ENCODE measurements around the gene ATG5. TPM values are rescaled to one million over a fixed set of nuclear protein-coding genes. Genes with fewer than 3 reads are reported as not detected.

The ATG5 gene
- total and polyA plus RNA-seq, 9 of the 15 experiments (the other 6 are each of a cell fraction or from before 2014, with no cell fraction given), result 29.0 to 80.0 (median 53.2) TPM

DNA sequence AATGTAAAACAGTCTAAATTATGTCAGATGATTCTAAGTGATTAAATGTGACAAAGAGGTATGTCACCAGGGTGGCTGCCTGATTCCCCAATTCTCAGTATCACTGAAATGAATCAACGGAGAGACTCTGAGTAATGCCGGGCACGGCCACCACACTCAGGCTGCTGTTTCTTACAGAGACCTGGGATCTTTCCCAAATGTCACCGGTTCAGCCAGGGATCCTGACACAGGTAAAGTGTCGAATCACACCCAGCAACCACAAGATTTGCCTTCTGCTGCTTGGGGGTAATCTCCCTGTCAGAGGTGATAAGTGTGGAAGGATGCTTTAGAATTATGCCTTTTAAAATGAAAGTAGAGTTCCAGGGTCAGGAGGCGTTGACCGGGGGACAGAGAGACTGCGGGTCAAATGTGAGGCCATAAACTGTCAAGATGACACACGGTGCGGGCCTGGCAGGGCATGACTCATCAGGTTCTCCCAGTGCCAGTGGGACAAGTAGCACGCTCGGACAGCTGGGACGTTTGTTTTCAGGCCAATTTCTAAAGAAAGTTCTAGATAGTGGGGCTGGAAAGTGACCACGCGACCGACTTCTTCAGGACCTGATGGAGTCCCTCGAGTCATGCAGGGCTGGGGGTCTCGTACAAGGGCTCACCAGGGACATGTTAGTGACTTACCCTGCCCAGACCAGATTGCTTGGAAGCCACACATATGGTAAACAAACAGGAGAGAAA, 190.5 kb downstream of the ATG5 start (continued):
- TF ChIP-seq, protein P1, sequence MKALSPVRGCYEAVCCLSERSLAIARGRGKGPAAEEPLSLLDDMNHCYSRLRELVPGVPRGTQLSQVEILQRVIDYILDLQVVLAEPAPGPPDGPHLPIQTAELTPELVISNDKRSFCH (CRISPR knock-in tag; IDR thresholded peaks at IDR 0.05), result no peak
- TF ChIP-seq, protein P1 (tag; IDR thresholded peaks at IDR 0.05), result peak; percentile 40; the same call in 1 of the 2 replicates
- TF ChIP-seq ZNF699 (CRISPR knock-in tag; IDR thresholded peaks at IDR 0.05; ENCODE audit: insufficient replicate concordance) (no peak), THRAP3 (IDR thresholded peaks at IDR 0.05; ENCODE audit: borderline replicate concordance) (no peak), DACH1 (IDR thresholded peaks at IDR 0.05; ENCODE audit: partially characterized antibody) (peak; percentile 49), NR2F6 (CRISPR knock-in tag; IDR thresholded peaks at IDR 0.05) (no peak), BCL6 (CRISPR knock-in tag; IDR thresholded peaks at IDR 0.05) (no peak), MAFF (IDR thresholded peaks at IDR 0.05; ENCODE audit: low read length) (peak; percentile 58), EP300 (IDR thresholded peaks at IDR 0.05; ENCODE audit: low read length) (peak; percentile 63), SRSF9 (IDR thresholded peaks at IDR 0.05; ENCODE audit: borderline replicate concordance, low read depth, low read length) (no peak), ZNF212 (CRISPR knock-in tag; IDR thresholded peaks at IDR 0.05) (no peak), SMARCA5 (IDR thresholded peaks at IDR 0.05) (no peak), MTA3 (IDR thresholded peaks at IDR 0.05; ENCODE audit: borderline replicate concordance) (0 out of 2 replicates have a peak, but pooled peaks have one; percentile 41), TAL1 (IDR thresholded peaks at IDR 0.05) (0 out of 2 replicates have a peak, but pooled peaks have one; percentile 17), TAF9B (IDR thresholded peaks at IDR 0.05; ENCODE audit: partially characterized antibody) (no peak), FOS (IDR thresholded peaks at IDR 0.05; ENCODE audit: extremely low read depth, insufficient read length) (peak; percentile 54), MYNN (IDR thresholded peaks at IDR 0.05) (peak; percentile 69; the same call in 1 of the 2 replicates), MYNN (CRISPR knock-in tag; IDR thresholded peaks at IDR 0.05) (no peak), ETV5 (CRISPR knock-in tag; IDR thresholded peaks at IDR 0.05; ENCODE audit: low read depth) (no peak), TEAD2 (tag; IDR thresholded peaks at IDR 0.05) (no peak)
- TF ChIP-seq, protein P2, sequence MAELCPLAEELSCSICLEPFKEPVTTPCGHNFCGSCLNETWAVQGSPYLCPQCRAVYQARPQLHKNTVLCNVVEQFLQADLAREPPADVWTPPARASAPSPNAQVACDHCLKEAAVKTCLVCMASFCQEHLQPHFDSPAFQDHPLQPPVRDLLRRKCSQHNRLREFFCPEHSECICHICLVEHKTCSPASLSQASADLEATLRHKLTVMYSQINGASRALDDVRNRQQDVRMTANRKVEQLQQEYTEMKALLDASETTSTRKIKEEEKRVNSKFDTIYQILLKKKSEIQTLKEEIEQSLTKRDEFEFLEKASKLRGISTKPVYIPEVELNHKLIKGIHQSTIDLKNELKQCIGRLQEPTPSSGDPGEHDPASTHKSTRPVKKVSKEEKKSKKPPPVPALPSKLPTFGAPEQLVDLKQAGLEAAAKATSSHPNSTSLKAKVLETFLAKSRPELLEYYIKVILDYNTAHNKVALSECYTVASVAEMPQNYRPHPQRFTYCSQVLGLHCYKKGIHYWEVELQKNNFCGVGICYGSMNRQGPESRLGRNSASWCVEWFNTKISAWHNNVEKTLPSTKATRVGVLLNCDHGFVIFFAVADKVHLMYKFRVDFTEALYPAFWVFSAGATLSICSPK (IDR thresholded peaks at IDR 0.05; ENCODE audit: borderline replicate concordance), result no peak
- TF ChIP-seq, protein P3, sequence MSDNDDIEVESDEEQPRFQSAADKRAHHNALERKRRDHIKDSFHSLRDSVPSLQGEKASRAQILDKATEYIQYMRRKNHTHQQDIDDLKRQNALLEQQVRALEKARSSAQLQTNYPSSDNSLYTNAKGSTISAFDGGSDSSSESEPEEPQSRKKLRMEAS (CRISPR knock-in tag; IDR thresholded peaks at IDR 0.05), result peak; percentile 65
- TF ChIP-seq, protein P4, sequence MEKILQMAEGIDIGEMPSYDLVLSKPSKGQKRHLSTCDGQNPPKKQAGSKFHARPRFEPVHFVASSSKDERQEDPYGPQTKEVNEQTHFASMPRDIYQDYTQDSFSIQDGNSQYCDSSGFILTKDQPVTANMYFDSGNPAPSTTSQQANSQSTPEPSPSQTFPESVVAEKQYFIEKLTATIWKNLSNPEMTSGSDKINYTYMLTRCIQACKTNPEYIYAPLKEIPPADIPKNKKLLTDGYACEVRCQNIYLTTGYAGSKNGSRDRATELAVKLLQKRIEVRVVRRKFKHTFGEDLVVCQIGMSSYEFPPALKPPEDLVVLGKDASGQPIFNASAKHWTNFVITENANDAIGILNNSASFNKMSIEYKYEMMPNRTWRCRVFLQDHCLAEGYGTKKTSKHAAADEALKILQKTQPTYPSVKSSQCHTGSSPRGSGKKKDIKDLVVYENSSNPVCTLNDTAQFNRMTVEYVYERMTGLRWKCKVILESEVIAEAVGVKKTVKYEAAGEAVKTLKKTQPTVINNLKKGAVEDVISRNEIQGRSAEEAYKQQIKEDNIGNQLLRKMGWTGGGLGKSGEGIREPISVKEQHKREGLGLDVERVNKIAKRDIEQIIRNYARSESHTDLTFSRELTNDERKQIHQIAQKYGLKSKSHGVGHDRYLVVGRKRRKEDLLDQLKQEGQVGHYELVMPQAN (IDR thresholded peaks at IDR 0.05; ENCODE audit: borderline replicate concordance), result no peak
- TF ChIP-seq, protein P5, sequence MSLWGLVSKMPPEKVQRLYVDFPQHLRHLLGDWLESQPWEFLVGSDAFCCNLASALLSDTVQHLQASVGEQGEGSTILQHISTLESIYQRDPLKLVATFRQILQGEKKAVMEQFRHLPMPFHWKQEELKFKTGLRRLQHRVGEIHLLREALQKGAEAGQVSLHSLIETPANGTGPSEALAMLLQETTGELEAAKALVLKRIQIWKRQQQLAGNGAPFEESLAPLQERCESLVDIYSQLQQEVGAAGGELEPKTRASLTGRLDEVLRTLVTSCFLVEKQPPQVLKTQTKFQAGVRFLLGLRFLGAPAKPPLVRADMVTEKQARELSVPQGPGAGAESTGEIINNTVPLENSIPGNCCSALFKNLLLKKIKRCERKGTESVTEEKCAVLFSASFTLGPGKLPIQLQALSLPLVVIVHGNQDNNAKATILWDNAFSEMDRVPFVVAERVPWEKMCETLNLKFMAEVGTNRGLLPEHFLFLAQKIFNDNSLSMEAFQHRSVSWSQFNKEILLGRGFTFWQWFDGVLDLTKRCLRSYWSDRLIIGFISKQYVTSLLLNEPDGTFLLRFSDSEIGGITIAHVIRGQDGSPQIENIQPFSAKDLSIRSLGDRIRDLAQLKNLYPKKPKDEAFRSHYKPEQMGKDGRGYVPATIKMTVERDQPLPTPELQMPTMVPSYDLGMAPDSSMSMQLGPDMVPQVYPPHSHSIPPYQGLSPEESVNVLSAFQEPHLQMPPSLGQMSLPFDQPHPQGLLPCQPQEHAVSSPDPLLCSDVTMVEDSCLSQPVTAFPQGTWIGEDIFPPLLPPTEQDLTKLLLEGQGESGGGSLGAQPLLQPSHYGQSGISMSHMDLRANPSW (CRISPR knock-in tag; IDR thresholded peaks at IDR 0.05), result no peak

Data from K562 (cell line).